ENCODE measurements around the gene FAM222B.
A peak's percentile ranks its signal among the peaks of the same experiment; 100 is the strongest.
"Not testable (repeated sequence)": the region's sequence is repeated elsewhere in the genome, so short reads cannot be mapped to it uniquely, and the experiment has no call there.

FAM222B gene

GRCh38 chr17:28867276-28867675, 24.7 kb upstream of the FAM222B start:
- no peak for DNase-seq

- peak; percentile 15 to 34 for DNase-seq
These were observed 23.6 kb upstream of the FAM222B start for GRCh38 chr17:28865946-28866752.

- no peak for DNase-seq
These were observed 22.6 kb upstream of the FAM222B start for GRCh38 chr17:28864991-28865849.

DNA sequence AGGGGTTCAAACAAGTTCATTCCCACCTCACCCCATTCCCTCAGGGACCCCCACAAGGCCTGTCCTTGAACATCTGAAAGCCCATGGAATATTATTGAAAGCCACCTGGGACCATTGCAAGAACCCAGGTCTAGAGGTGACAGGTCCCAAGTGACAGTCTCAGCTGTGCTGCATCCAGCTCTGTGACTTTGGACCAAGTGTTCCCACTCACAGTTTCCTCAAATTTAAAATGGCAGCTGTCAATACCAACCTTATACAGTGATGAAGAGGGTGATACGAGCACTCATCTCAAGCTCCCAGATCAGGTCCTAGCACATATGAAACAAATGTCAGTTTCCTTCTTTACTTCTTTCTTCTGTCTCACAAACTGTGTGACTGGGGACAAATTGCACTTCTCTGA, 21.4 kb upstream of the FAM222B start:
- no peak for DNase-seq

DNA sequence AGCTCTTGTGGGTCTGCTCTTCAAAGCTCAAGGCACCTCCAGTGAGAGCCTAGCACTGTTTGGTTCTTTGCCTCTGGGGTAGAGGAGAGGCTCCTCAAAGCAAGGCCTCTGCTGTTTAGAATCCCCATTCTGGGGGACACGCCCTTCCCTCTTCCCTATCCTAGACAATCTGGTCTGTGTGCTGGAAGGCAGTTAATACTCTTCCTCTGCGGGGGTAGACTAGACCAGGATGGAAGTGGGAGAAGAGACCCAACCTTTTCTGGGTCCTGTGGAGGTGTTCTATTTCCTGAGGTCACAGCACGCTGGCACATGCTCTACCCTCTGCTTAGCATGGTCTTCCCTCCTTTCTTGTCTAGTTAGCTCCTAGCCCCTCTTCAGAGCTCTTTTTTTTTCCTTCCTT, 20.0 kb upstream of the FAM222B start:
- no peak for DNase-seq

- no peak for DNase-seq
These were observed 19.0 kb upstream of the FAM222B start for GRCh38 chr17:28861393-28862203.

DNA sequence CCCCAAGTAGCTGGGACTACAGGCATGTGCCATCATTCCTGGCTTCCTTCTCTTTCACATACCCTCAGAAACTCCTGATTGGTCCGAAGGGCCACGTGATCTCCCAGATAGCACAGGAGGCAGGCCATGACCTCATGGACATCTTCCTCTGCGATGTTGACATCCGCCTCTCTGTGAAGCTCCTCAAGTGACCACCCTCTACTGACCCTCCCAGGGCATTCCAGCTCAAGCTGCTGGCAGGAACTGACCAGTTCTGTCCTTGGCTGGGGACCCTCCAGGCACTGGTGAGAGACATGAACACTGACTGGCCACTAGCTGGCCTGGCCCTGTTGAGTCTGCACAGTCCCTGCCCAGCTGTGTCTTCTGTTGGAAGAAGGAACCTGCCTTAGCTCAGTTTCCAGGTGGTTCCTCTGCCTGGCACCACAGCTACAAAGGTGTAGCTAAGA, 17.8 kb upstream of the FAM222B start:
- DNase-seq: no peak

GRCh38 chr17:28858801-28859355, 16.3 kb upstream of the FAM222B start:
- DNase-seq: no peak

DNA sequence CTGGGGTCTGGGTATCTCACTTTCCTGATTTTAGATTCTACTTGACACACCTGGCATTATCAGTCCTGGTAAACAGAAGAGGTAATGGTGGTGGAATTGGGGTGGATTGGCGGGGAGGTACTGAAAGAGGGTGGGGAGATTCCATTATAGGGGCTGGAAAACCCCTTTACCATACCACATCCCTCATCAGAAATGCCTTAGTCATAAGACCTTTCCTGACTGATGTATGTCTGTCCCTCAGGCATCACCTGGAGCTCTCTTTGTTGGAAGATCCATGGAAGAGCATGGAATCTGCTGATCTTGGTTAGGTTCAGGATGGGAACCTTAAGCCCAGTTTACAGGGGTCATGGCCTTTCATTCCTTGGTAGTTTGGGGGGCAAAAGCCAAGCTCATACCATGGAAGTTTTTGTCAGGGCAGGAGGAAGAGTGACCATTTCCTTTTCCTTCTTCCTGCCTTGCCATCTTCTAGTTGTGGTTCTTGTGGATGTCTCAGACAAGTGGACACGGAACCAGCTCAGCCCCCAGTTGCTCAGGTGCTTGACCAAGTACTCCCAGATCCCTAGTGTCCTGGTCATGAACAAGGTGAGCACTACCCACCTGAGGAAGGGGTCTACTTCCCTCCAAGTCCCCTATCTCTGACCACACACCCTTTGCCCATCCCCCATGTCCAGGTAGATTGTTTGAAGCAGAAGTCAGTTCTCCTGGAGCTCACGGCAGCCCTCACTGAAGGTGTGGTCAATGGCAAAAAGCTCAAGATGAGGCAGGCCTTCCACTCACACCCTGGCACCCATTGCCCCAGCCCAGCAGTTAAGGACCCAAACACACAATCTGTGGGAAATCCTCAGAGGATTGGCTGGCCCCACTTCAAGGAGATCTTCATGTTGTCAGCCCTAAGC, 15.6 kb upstream of the FAM222B start:
- no peak for DNase-seq

DNA sequence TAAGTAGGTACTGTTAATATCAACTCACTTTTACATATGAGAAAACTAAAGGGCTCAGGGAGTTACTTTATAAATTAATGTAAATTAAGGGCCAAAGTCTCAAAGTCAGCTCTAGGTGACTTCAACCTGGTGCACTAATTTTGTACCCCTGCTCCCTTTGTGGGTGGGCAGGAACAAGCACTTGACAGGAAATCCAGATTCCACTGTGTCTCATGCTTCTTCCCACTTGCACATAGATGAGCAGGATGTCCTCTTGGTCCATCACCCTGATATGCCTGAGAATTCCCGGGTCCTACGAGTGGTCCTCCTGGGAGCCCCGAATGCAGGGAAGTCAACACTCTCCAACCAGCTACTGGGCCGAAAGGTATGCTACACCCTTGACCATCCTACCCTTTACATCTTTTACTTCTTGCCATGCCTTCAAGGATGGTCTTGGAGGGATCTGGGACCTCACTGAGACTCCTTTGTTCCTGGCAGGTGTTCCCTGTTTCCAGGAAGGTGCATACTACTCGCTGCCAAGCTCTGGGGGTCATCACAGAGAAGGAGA, 13.5 kb upstream of the FAM222B start:
- DNase-seq: no peak

DNA sequence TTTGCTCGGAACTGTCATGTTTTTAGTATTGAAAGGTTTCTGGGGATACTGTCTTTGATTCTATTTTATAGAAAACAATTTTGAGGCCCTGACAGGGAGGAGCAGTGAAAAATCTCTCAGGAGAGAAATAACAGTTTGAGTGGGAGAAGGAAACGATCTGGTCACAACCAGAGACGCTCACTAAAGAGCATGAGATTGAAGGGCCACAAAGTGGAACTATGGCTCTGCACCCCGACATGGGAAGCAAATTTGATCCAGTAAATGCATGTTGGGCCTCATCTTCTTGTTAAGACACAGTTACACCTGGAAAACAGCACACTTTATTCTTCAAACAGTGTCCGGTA, 12.7 kb upstream of the FAM222B start:
- DNase-seq: no peak

GRCh38 chr17:28854457-28855335, 12.1 kb upstream of the FAM222B start, which contains the start of gene ERAL1:
TSS of gene ERAL1 (plus strand) at chr17:28855016. CDS start at chr17:28855035, 19 bp downstream.
- peak; percentile 90 to 95 for DNase-seq

GRCh38 chr17:28853295-28853694, 10.7 kb upstream of the FAM222B start:
- DNase-seq: no peak

DNA sequence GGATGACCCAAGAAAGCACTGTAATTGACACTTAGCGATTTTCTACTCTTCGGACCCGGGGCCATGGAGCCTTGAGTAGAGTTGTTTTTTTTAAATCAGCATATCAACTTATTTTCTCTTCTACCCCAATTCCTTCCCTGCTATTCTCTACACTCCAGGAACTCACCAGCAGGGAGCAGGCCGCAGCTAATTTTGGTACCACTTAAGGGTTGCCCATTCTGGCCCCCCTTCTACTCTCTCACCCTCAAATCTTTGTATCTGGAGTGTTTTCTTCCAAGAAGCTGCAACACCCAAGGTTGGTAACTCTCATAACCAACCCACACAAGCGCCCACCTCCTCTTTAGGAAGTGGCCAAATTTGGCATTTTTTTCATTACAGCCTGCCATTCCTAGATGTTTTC, 6.7 kb upstream of the FAM222B start:
- no peak for DNase-seq

- peak in 1 of 2 experiments; percentile 48 for DNase-seq
These were observed 6.1 kb upstream of the FAM222B start for GRCh38 chr17:28848667-28849066.

GRCh38 chr17:28846699-28847098, 4.1 kb upstream of the FAM222B start:
- DNase-seq: not testable (repeated sequence)

- no peak for DNase-seq
These were observed 3.6 kb upstream of the FAM222B start for GRCh38 chr17:28846231-28846630.

DNA sequence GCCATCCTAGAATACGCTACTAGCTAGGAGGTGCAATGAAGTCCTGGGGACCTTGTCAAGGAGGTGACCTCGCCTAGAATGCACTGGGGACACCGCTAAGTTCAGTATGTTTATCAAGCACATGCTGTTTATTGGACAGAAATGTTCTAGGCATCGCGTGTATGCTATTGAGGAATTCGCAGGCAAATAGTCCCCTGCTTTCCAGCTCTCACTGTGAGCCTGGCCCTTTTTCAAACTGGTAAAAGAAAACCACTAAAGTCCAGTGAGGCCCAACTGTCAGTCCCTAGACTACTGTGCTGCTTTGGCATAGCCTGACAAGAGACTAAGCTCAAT, 1.2 kb upstream of the FAM222B start:
- no peak for DNase-seq

GRCh38 chr17:28841901-28842281, 699 bp downstream of the FAM222B start:
- peak; percentile 84 to 86 for DNase-seq

- DNase-seq: no peak
These were observed 3.4 kb downstream of the FAM222B start for GRCh38 chr17:28839221-28839620.
